PC-3 (cell line): ENCODE results near the gene LRRTM4. TPM values are rescaled to one million over a fixed set of nuclear protein-coding genes. Genes with fewer than 3 reads are reported as not detected.
"Not testable (repeated sequence)": the region's sequence is repeated elsewhere in the genome, so short reads cannot be mapped to it uniquely, and the experiment has no call there.

Experiments
- ATAC-seq: fragments of 200-7000 bp; cut with Tn5 transposase; 2 replicates; pipeline ENCODE4 v1.9.1; 2020; ENCODE audit warnings: mild to moderate bottlenecking, moderate library complexity
- BruUV-seq: library from RNA; stranded (reverse); fragments of 400-500 nt; replicated peaks from 2 replicates; lab custom pipeline; 2021; lab: Mats Ljungman, UMichigan
- CTCF ChIA-PET: fragments of 300-600 bp; sonication (Branson Sonifier 250); formaldehyde crosslinking; loops from one replicate; lab custom pipeline; 2022; ENCODE audit warnings: antibody characterized with exemption; lab: Charles Lee
- POLR2A ChIA-PET: fragments of 300-600 bp; sonication (Branson Sonifier 250); formaldehyde crosslinking; loops from one replicate; lab custom pipeline; 2022; ENCODE audit warnings: antibody characterized with exemption; ENCODE audit not compliant: unreplicated experiment; lab: Charles Lee
- DNase-seq: peaks from one replicate; pipeline ENCODE4 v3.0.0-alpha.2; 2015
- H2AFZ ChIP-seq: fragments of 300-600 bp; sonication (generic); 2 replicates; pipeline ENCODE4 v1.6.0; 2016; ENCODE audit warnings: antibody characterized with exemption, low read length
- H3F3A ChIP-seq: fragments of 300-600 bp; sonication (generic); one replicate; pipeline ENCODE4 v1.6.0; 2017; ENCODE audit warnings: antibody characterized with exemption, low read length, control low read depth, mild to moderate bottlenecking; ENCODE audit not compliant: unreplicated experiment
- H3K27ac ChIP-seq: fragments of 300-600 bp; sonication (generic); 2 replicates; pipeline ENCODE4 v1.5.1; 2016; ENCODE audit warnings: mild to moderate bottlenecking, low read length
- H3K27me3 ChIP-seq: fragments of 300-600 bp; sonication (generic); 2 replicates; pipeline ENCODE4 v1.6.1; 2016; ENCODE audit warnings: low read length, mixed read lengths
- H3K36me3 ChIP-seq: fragments of 300-600 bp; sonication (generic); 2 replicates; pipeline ENCODE4 v1.6.1; 2016; ENCODE audit warnings: low read depth, mixed run types, low read length, mixed read lengths
- H3K4me1 ChIP-seq: fragments of 300-600 bp; sonication (generic); 2 replicates; pipeline ENCODE4 v1.5.1; 2016; ENCODE audit warnings: low read length; ENCODE audit not compliant: insufficient read depth
- H3K4me2 ChIP-seq: fragments of 300-600 bp; sonication (generic); 2 replicates; pipeline ENCODE4 v1.6.0; 2016; ENCODE audit warnings: low read length
- H3K4me3 ChIP-seq: fragments of 300-600 bp; sonication (generic); 2 replicates; pipeline ENCODE4 v1.5.1; 2016; ENCODE audit warnings: mild to moderate bottlenecking, low read length, mixed read lengths
- H3K79me2 ChIP-seq: fragments of 300-600 bp; sonication (generic); 2 replicates; pipeline ENCODE4 v1.6.1; 2017; ENCODE audit warnings: low read length, mixed read lengths
- H3K9ac ChIP-seq: fragments of 300-600 bp; sonication (generic); 2 replicates; pipeline ENCODE4 v1.6.0; 2016; ENCODE audit warnings: mild to moderate bottlenecking, low read length
- H3K9me2 ChIP-seq: fragments of 300-600 bp; sonication (generic); replicated peaks from 2 replicates; pipeline ENCODE4 v1.6.1; 2016; ENCODE audit warnings: mixed run types, low read length, mixed read lengths
- H3K9me3 ChIP-seq: fragments of 300-600 bp; sonication (generic); 2 replicates; pipeline ENCODE4 v1.6.1; 2016; ENCODE audit warnings: low read length, mixed read lengths
- H4K20me1 ChIP-seq: fragments of 300-600 bp; sonication (generic); 2 replicates; pipeline ENCODE4 v1.6.1; 2016; ENCODE audit warnings: low read length, mixed read lengths
- EZH2 ChIP-seq: fragments of 300-600 bp; sonication (generic); IDR thresholded peaks from one replicate; pipeline ENCODE4 v1.6.1; 2017; ENCODE audit warnings: antibody characterized with exemption, mild to moderate bottlenecking, low read length; ENCODE audit not compliant: unreplicated experiment
- EZH2phosphoT487 ChIP-seq: fragments of 300-600 bp; sonication (generic); IDR thresholded peaks from 2 replicates; pipeline ENCODE4 v1.6.1; 2018; ENCODE audit warnings: mild to moderate bottlenecking, antibody characterized with exemption, low read length, borderline replicate concordance
- intact Hi-C: fragments of 100-400 bp; cut with micrococcal nuclease; formaldehyde crosslinking; loops from 2 replicates; pipeline ENCODE4 v1.9.0; 2023
- total RNA-seq: library from RNA; depleted of rRNA; stranded (reverse); fragments of >200 nt; gene quantifications from 2 replicates; pipeline ENCODE4 v1.2.3, GENCODE V29; 2014
- TF ChIP-seq, protein P1 (sequence below): fragments of 300-600 bp; sonication (generic); conservative IDR thresholded peaks from 2 replicates; pipeline ENCODE4 v1.5.1; 2017; ENCODE audit warnings: antibody characterized with exemption, low read depth, mild to moderate bottlenecking, low read length

LRRTM4 gene
- total RNA-seq, 1 experiment from 2014 or later: not detected

DNA sequence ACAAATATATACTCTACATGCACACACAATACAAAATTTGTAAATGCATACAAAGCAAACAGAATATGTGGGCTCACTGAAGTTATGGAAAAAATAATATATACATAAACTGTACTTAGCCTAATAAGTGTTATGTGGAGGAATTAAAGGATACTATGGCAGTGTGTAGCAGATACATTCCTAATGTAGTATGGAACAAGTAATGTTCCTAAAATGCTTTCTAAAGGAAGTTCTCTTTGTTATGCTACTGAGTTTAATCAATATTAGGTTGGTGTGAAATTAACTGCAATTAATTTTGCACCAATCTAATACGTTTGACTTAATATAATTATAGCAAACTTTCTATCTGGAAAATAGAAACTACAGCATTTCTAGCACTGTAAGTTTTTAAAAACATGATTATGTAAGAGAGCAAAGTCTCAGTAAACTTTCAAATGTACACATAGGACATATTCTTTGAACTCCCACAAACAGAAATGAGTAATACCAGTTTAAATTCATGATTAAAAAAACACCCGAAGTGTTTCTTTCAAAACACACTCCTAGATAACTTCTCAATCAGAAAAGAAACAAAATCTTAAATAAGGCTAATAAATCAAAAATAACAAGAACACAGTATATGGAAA, 331.3 kb downstream of the LRRTM4 start:
- H3K27me3 ChIP-seq: no peaks in the 10 kb centered on the region
- CTCF ChIA-PET: no interaction called here
- no peaks in the 10 kb centered on the region for H3K79me2 ChIP-seq
- no peaks in the 10 kb centered on the region for H3K4me1 ChIP-seq
- no peak overlapping the region for H3K4me3 ChIP-seq
- H3K27ac ChIP-seq: no peak overlapping the region
- no peaks in the 10 kb centered on the region for H3K9me2 ChIP-seq
- H3K9me3 ChIP-seq: 0 out of 2 replicates have a peak, but pooled peaks cover 13% of the 10 kb centered on the region
- no peaks in the 10 kb centered on the region for H4K20me1 ChIP-seq
- no peak for DNase-seq
- no TSS peak for BruUV-seq
- H3K4me2 ChIP-seq: no peak overlapping the region
- H3K9ac ChIP-seq: no peak overlapping the region
- no peak overlapping the region for H2AFZ ChIP-seq
- ATAC-seq: no peak
- no peaks in the 10 kb centered on the region for H3F3A ChIP-seq
- H3K36me3 ChIP-seq: no peaks in the 10 kb centered on the region
- POLR2A ChIA-PET: no interaction called here
- TF ChIP-seq EZH2 (no peak), EZH2phosphoT487 (no peak)
- TF ChIP-seq, protein P1, sequence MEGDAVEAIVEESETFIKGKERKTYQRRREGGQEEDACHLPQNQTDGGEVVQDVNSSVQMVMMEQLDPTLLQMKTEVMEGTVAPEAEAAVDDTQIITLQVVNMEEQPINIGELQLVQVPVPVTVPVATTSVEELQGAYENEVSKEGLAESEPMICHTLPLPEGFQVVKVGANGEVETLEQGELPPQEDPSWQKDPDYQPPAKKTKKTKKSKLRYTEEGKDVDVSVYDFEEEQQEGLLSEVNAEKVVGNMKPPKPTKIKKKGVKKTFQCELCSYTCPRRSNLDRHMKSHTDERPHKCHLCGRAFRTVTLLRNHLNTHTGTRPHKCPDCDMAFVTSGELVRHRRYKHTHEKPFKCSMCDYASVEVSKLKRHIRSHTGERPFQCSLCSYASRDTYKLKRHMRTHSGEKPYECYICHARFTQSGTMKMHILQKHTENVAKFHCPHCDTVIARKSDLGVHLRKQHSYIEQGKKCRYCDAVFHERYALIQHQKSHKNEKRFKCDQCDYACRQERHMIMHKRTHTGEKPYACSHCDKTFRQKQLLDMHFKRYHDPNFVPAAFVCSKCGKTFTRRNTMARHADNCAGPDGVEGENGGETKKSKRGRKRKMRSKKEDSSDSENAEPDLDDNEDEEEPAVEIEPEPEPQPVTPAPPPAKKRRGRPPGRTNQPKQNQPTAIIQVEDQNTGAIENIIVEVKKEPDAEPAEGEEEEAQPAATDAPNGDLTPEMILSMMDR: no peak
- intact Hi-C loops: no loop called here

DNA sequence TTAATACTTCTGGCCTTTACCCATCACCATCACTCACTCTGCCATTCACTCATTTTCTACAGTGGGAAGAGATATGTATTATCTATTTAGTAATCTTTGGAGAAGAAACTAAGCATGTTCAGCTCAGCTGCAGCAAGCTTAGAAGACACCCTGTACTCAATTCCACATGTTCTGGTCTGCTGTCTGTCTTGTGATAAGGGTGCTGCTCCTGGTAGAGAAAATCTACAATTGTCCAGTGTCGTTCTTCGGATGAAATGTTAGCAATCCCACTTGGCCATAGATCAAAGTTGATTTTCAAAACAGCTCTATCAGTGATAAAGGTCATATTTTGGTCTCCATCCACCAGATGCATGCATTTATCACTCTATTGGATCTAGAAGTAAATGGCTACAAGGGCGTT, 337.1 kb downstream of the LRRTM4 start:
- CTCF ChIA-PET: no interaction called here
- Histone ChIP-seq H3K4me3 (no peak overlapping the region), H3K36me3 (no peaks in the 10 kb centered on the region), H3K27me3 (no peaks in the 10 kb centered on the region), H3K4me2 (no peak overlapping the region), H2AFZ (no peak overlapping the region), H3F3A (no peaks in the 10 kb centered on the region), H3K9me3 (no peaks in the 10 kb centered on the region), H3K4me1 (no peaks in the 10 kb centered on the region), H3K79me2 (no peaks in the 10 kb centered on the region), H4K20me1 (no peaks in the 10 kb centered on the region), H3K9me2 (no peaks in the 10 kb centered on the region), H3K27ac (no peak overlapping the region), H3K9ac (no peak overlapping the region)
- intact Hi-C loops: no loop called here
- no TSS peak for BruUV-seq
- POLR2A ChIA-PET: no interaction called here
- no peak for ATAC-seq
- no peak for TF ChIP-seq EZH2
- no peak for TF ChIP-seq EZH2phosphoT487
- DNase-seq: no peak

DNA sequence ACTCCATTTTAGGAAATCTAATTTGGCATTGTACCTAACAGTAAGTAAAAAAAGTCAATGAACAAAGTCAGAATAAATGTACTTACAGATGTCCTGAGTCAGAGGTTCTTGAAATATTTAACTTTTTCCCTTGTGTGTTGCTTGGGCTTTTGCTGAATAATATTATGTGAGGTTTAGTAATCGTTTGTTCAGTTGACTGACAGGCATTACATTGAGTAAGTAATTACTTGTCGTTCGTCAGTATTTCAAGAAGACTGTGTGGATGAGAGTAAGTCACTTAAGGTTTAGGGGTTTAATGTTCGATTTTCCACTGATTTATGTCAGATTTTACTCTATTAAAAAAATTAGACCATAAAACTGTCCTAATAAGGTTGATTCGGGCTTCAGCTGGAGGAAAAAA, 342.9 kb downstream of the LRRTM4 start:
- POLR2A ChIA-PET: no interaction called here

DNA sequence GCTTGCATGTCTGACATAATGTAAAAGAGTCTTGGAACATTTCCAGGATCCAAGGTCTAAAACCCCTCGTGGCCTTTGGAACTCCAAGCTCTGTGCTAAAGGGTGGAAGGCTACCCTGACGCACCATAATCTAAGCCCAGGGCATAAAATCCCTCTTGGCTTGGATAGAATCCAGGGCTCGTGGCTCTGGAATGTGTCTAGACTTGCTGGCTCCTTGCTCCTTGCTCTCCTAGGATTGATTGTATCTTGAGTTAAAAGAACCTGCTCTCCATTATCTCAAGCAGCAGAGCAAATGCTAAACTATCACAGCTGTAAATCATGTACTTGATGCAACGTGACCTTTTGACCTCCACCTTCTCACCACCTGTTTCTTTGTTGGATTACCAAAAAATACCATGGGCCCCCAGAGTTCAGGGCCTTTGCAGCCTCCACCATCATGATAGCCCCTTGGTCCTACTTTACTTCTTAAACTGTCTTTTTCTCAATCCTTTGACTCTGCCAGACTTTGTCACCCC, 346.9 kb downstream of the LRRTM4 start:
- H4K20me1 ChIP-seq, H2AFZ ChIP-seq, H3K9me3 ChIP-seq, H3K79me2 ChIP-seq, DNase-seq, H3K4me1 ChIP-seq, H3K27ac ChIP-seq, intact Hi-C loops, ATAC-seq, BruUV-seq, H3K27me3 ChIP-seq, H3K9ac ChIP-seq, H3F3A ChIP-seq, H3K4me3 ChIP-seq, H3K9me2 ChIP-seq, POLR2A ChIA-PET, H3K36me3 ChIP-seq, H3K4me2 ChIP-seq, CTCF ChIA-PET: not testable (repeated sequence)

More for the DNA sequence above, 342.9 kb downstream of the LRRTM4 start:
- BruUV-seq: no TSS peak
- Histone ChIP-seq H3K79me2 (no peaks in the 10 kb centered on the region), H3K4me3 (no peak overlapping the region), H3K9me2 (no peaks in the 10 kb centered on the region), H3K4me1 (no peaks in the 10 kb centered on the region), H2AFZ (no peak overlapping the region), H3K9ac (no peak overlapping the region), H3K27me3 (no peaks in the 10 kb centered on the region), H3K9me3 (peaks cover 4% of the 10 kb centered on the region; the same call in 1 of the 2 replicates), H3K4me2 (no peak overlapping the region), H3K36me3 (no peaks in the 10 kb centered on the region), H4K20me1 (no peaks in the 10 kb centered on the region), H3K27ac (no peak overlapping the region), H3F3A (no peaks in the 10 kb centered on the region)
- intact Hi-C loops: no loop called here
- no peak for ATAC-seq
- TF ChIP-seq EZH2phosphoT487 (no peak), EZH2 (no peak)
- TF ChIP-seq, protein P1: no peak
- DNase-seq: no peak
- CTCF ChIA-PET: no interaction called here
